Activated naive CD8-positive, alpha-beta T cell treated with anti-CD3 and anti-CD28 coated beads for 36 hours (primary cell): ENCODE data around the gene SLC5A10. TPM values are rescaled to one million over a fixed set of nuclear protein-coding genes. Genes with fewer than 3 reads are reported as not detected.

ENCODE experiments used
- DNase-seq: peaks from one replicate; pipeline ENCODE4 v3.0.0; 2021
- H3K27ac Mint-ChIP-seq: one replicate; pipeline ENCODE4 v1.8.0; 2022; ENCODE audit warnings: mild to moderate bottlenecking, moderate library complexity, mixed read lengths
- H3K27me3 Mint-ChIP-seq: one replicate; pipeline ENCODE4 v1.8.0; 2022; ENCODE audit warnings: mild to moderate bottlenecking, mixed read lengths
- H3K36me3 Mint-ChIP-seq: one replicate; pipeline ENCODE4 v1.8.0; 2021; ENCODE audit warnings: mild to moderate bottlenecking, mixed read lengths
- H3K4me1 Mint-ChIP-seq: one replicate; pipeline ENCODE4 v1.8.0; 2021; ENCODE audit warnings: mixed read lengths
- H3K4me3 Mint-ChIP-seq: one replicate; pipeline ENCODE4 v1.8.0; 2022; ENCODE audit warnings: mild to moderate bottlenecking, moderate library complexity, mixed read lengths
- H3K9me3 Mint-ChIP-seq: one replicate; pipeline ENCODE4 v1.8.0; 2022; ENCODE audit warnings: mixed read lengths
- total RNA-seq, 2 experiments: library from RNA; stranded (reverse); gene quantifications; one replicate each; pipeline ENCODE4 v1.2.3, GENCODE V29; 2021

The SLC5A10 gene
- total RNA-seq, 2 experiments from 2014 or later, result not detected

- Mint-ChIP-seq H3K36me3 (peaks cover under 1% of the 10 kb centered on the region), H3K4me3 (no peak overlapping the region), H3K9me3 (no peaks in the 10 kb centered on the region), H3K4me1 (no peaks in the 10 kb centered on the region), H3K27ac (no peak overlapping the region), H3K27me3 (no peaks in the 10 kb centered on the region)
- DNase-seq, result no peak
Observed at GRCh38 chr17:18981335-18981641, 29.3 kb downstream of the SLC5A10 start.

GRCh38 chr17:18981642-18982424 lies 29.9 kb downstream of the SLC5A10 start:
- Mint-ChIP-seq H3K4me3 (no peak overlapping the region), H3K4me1 (peaks cover 2% of the 10 kb centered on the region), H3K27ac (no peak overlapping the region), H3K27me3 (no peaks in the 10 kb centered on the region), H3K36me3 (peaks cover 1% of the 10 kb centered on the region), H3K9me3 (no peaks in the 10 kb centered on the region)
- DNase-seq, result no peak

- Mint-ChIP-seq H3K9me3 (no peaks in the 10 kb centered on the region), H3K36me3 (peaks cover 1% of the 10 kb centered on the region), H3K4me1 (peaks cover 15% of the 10 kb centered on the region), H3K27me3 (no peaks in the 10 kb centered on the region), H3K27ac (no peak overlapping the region), H3K4me3 (no peak overlapping the region)
- no peak for DNase-seq
Observed at GRCh38 chr17:18984273-18985114, 32.5 kb downstream of the SLC5A10 start.

GRCh38 chr17:18985475-18985874 lies 33.5 kb downstream of the SLC5A10 start:
- Mint-ChIP-seq H3K4me1 (peaks cover 15% of the 10 kb centered on the region), H3K36me3 (peaks cover 1% of the 10 kb centered on the region), H3K27ac (no peak overlapping the region), H3K27me3 (no peaks in the 10 kb centered on the region), H3K4me3 (no peak overlapping the region), H3K9me3 (no peaks in the 10 kb centered on the region)
- DNase-seq, result no peak

GRCh38 chr17:18986541-18987229 lies 34.7 kb downstream of the SLC5A10 start:
- peak; percentile 32 for DNase-seq
- Mint-ChIP-seq H3K4me1 (peaks cover 15% of the 10 kb centered on the region), H3K27ac (no peak overlapping the region), H3K27me3 (no peaks in the 10 kb centered on the region), H3K9me3 (no peaks in the 10 kb centered on the region), H3K4me3 (no peak overlapping the region), H3K36me3 (peaks cover 1% of the 10 kb centered on the region)

- H3K4me3 Mint-ChIP-seq, result no peak overlapping the region
- peaks cover 1% of the 10 kb centered on the region for H3K36me3 Mint-ChIP-seq
- H3K4me1 Mint-ChIP-seq, result peaks cover 15% of the 10 kb centered on the region
- H3K9me3 Mint-ChIP-seq, result no peaks in the 10 kb centered on the region
- H3K27ac Mint-ChIP-seq, result no peak overlapping the region
- DNase-seq, result no peak
- H3K27me3 Mint-ChIP-seq, result no peaks in the 10 kb centered on the region
Observed at GRCh38 chr17:18987230-18987610, 35.3 kb downstream of the SLC5A10 start.

GRCh38 chr17:18987862-18988545 lies 36.0 kb downstream of the SLC5A10 start:
- Mint-ChIP-seq H3K27ac (no peak overlapping the region), H3K9me3 (no peaks in the 10 kb centered on the region), H3K36me3 (peaks cover 1% of the 10 kb centered on the region), H3K4me1 (peaks cover 21% of the 10 kb centered on the region), H3K4me3 (no peak overlapping the region), H3K27me3 (no peaks in the 10 kb centered on the region)
- no peak for DNase-seq

GRCh38 chr17:18988546-18989173 lies 36.7 kb downstream of the SLC5A10 start:
- no peak for DNase-seq
- H3K27ac Mint-ChIP-seq, result no peak overlapping the region
- peaks cover 28% of the 10 kb centered on the region for H3K4me1 Mint-ChIP-seq
- peaks cover 5% of the 10 kb centered on the region for H3K36me3 Mint-ChIP-seq
- no peak overlapping the region for H3K4me3 Mint-ChIP-seq
- no peaks in the 10 kb centered on the region for H3K9me3 Mint-ChIP-seq
- H3K27me3 Mint-ChIP-seq, result no peaks in the 10 kb centered on the region

GRCh38 chr17:18990331-18990730 lies 38.4 kb downstream of the SLC5A10 start:
- Mint-ChIP-seq H3K4me3 (no peak overlapping the region), H3K27me3 (no peaks in the 10 kb centered on the region), H3K36me3 (peaks cover 18% of the 10 kb centered on the region), H3K4me1 (peaks cover 34% of the 10 kb centered on the region), H3K27ac (no peak overlapping the region), H3K9me3 (peaks cover 5% of the 10 kb centered on the region)
- no peak for DNase-seq

GRCh38 chr17:18991531-18992315 lies 39.8 kb downstream of the SLC5A10 start:
- Mint-ChIP-seq H3K4me1 (peaks cover 33% of the 10 kb centered on the region), H3K9me3 (peaks cover 8% of the 10 kb centered on the region), H3K27ac (no peak overlapping the region), H3K27me3 (no peaks in the 10 kb centered on the region), H3K36me3 (peaks cover 29% of the 10 kb centered on the region), H3K4me3 (no peak overlapping the region)
- no peak for DNase-seq

GRCh38 chr17:18992454-18993130 lies 40.6 kb downstream of the SLC5A10 start:
- no peak overlapping the region for H3K27ac Mint-ChIP-seq
- no peak overlapping the region for H3K4me3 Mint-ChIP-seq

GRCh38 chr17:18993905-18994526 lies 42.1 kb downstream of the SLC5A10 start:
- Mint-ChIP-seq H3K27me3 (no peaks in the 10 kb centered on the region), H3K4me1 (peaks cover 19% of the 10 kb centered on the region), H3K36me3 (peaks cover 34% of the 10 kb centered on the region), H3K27ac (no peak overlapping the region), H3K4me3 (no peak overlapping the region), H3K9me3 (peaks cover 8% of the 10 kb centered on the region)
- no peak for DNase-seq

More at GRCh38 chr17:18992454-18993130, 40.6 kb downstream of the SLC5A10 start:
- H3K36me3 Mint-ChIP-seq, result peaks cover 34% of the 10 kb centered on the region
- DNase-seq, result peak; percentile 19
- peaks cover 8% of the 10 kb centered on the region for H3K9me3 Mint-ChIP-seq
- H3K4me1 Mint-ChIP-seq, result peaks cover 25% of the 10 kb centered on the region
- H3K27me3 Mint-ChIP-seq, result no peaks in the 10 kb centered on the region

- H3K4me1 Mint-ChIP-seq, result peaks cover 19% of the 10 kb centered on the region
Observed at GRCh38 chr17:18994631-18995030, 42.7 kb downstream of the SLC5A10 start.

More at GRCh38 chr17:18994631-18995030, 42.7 kb downstream of the SLC5A10 start:
- Mint-ChIP-seq H3K9me3 (peaks cover 8% of the 10 kb centered on the region), H3K36me3 (peaks cover 34% of the 10 kb centered on the region), H3K27me3 (no peaks in the 10 kb centered on the region), H3K4me3 (no peak overlapping the region), H3K27ac (no peak overlapping the region)
- no peak for DNase-seq
